CD8-positive, alpha-beta memory T cell (primary cell): Measurements from ENCODE around the gene SLC39A11. TPM values are rescaled to one million over a fixed set of nuclear protein-coding genes. Genes with fewer than 3 reads are reported as not detected.
"Not testable (repeated sequence)": the region's sequence is repeated elsewhere in the genome, so short reads cannot be mapped to it uniquely, and the experiment has no call there.

Experiments used
- CTCF ChIA-PET: fragments of 350-600 bp; sonication (Branson Sonifier 250); formaldehyde crosslinking; loops from one replicate; lab custom pipeline; 2021; ENCODE audit warnings: antibody characterized with exemption; lab: Charles Lee
- POLR2A ChIA-PET: fragments of 350-600 bp; sonication (Branson Sonifier 250); formaldehyde crosslinking; loops from one replicate; lab custom pipeline; 2021; ENCODE audit warnings: antibody characterized with exemption; lab: Charles Lee
- DNase-seq, 5 donors: peaks; one replicate each; pipeline versions ENCODE4 v3.0.0 to v3.0.0-alpha.2; 2020 to 2022; ENCODE audit warnings: mixed read lengths in 1 of 5
- H3K27ac ChIP-seq: one replicate; pipeline ENCODE4 v1.7.0; 2013; ENCODE audit warnings: low read depth, mild to moderate bottlenecking, low read length, moderate library complexity
- H3K27me3 ChIP-seq: 2 replicates; pipeline ENCODE4 v1.7.0; 2013; ENCODE audit warnings: low read length, mild to moderate bottlenecking; ENCODE audit not compliant: insufficient read depth, poor library complexity, severe bottlenecking
- H3K36me3 ChIP-seq: 2 replicates; pipeline ENCODE4 v1.7.0; 2013; ENCODE audit warnings: mild to moderate bottlenecking, low read length, moderate library complexity; ENCODE audit not compliant: insufficient read depth
- H3K4me1 ChIP-seq: 2 replicates; pipeline ENCODE4 v1.7.0; 2013; ENCODE audit warnings: mild to moderate bottlenecking, low read length, moderate library complexity; ENCODE audit not compliant: insufficient read depth
- H3K4me3 ChIP-seq: 2 replicates; pipeline ENCODE4 v1.7.0; 2013; ENCODE audit warnings: mild to moderate bottlenecking, low read length
- H3K9me3 ChIP-seq: 2 replicates; pipeline ENCODE4 v1.7.0; 2013; ENCODE audit warnings: mild to moderate bottlenecking, low read length
- H3K27ac Mint-ChIP-seq, 8 donors: one replicate each; pipeline ENCODE4 v1.8.0; 2020 to 2021; ENCODE audit warnings: mixed read lengths in 8 of 8, mild to moderate bottlenecking in 6 of 8, inconsistent platforms in 3 of 8, moderate library complexity in 3 of 8
- H3K27me3 Mint-ChIP-seq, 2 donors: one replicate each; pipeline ENCODE4 v1.8.0; 2020 to 2021; ENCODE audit warnings: mixed read lengths in 2 of 2, mild to moderate bottlenecking in 1 of 2, moderate library complexity in 1 of 2
- H3K36me3 Mint-ChIP-seq, 3 donors: one replicate each; pipeline ENCODE4 v1.8.0; 2020 to 2021; ENCODE audit warnings: mixed read lengths in 3 of 3, inconsistent platforms in 1 of 3, mild to moderate bottlenecking in 1 of 3
- H3K4me1 Mint-ChIP-seq, 3 donors: one replicate each; pipeline ENCODE4 v1.8.0; 2020 to 2021; ENCODE audit warnings: mixed read lengths in 3 of 3, inconsistent platforms in 1 of 3, mild to moderate bottlenecking in 1 of 3
- H3K4me3 Mint-ChIP-seq, 7 donors: one replicate each; pipeline ENCODE4 v1.8.0; 2020 to 2021; ENCODE audit warnings: mixed read lengths in 7 of 7, mild to moderate bottlenecking in 6 of 7, moderate library complexity in 4 of 7, inconsistent platforms in 2 of 7
- H3K9me3 Mint-ChIP-seq, 5 donors: one replicate each; pipeline ENCODE4 v1.8.0; 2020 to 2022; ENCODE audit warnings: mixed read lengths in 5 of 5, mild to moderate bottlenecking in 3 of 5, moderate library complexity in 2 of 5, inconsistent platforms in 1 of 5
- polyA plus RNA-seq: library from polyadenylated mRNA; unstranded; fragments of 300-500 nt; fragmentation: Illumina TruSeq; gene quantifications from one replicate; pipeline ENCODE4 v1.2.3, GENCODE V29; 2021
- total RNA-seq, 2 experiments: library from RNA; stranded (reverse); gene quantifications; one replicate each; pipeline ENCODE4 v1.2.3, GENCODE V29; 2021

Gene SLC39A11
- total and polyA plus RNA-seq, 3 experiments from 2014 or later = 13.1 to 18.5 (median 17.2) TPM

DNA sequence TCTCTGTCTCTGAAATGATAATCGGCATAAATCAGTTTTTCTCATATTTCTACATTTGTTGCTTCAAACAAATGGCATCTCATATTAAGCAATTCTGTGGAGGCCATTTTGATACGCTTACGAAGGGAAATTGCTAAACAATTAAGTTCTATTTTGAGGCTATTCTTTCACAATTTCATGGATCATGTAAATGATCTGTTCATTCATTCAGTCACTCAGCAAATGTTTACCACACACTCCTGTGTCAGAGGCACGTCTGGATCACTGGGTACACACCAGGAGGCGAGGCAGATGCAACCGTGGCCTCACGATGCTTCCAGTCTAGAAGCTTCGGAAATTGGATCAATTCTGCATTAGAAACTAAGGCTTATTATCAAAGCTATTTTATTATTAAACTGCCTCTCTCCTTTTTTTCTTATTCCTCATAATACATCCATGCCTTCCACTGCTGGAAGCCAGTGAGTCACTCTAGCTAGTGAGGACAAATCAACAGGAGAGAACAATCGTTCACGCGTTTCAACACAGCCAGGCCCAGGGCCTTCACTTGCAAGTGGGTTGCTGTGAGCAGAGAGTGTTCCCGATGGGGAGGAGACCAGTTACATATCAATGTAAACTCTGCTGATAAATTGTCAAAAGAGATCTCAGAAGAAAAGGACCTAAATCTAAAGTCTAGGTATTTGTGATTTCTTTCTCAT lies 11.3 kb upstream of the SLC39A11 start:
- H3K27me3 ChIP-seq = no peaks in the 10 kb centered on the region
- no peak for DNase-seq
- no peaks in the 10 kb centered on the region for H3K36me3 Mint-ChIP-seq
- POLR2A ChIA-PET = no interaction called here
- H3K9me3 ChIP-seq = no peaks in the 10 kb centered on the region
- no peak overlapping the region for H3K27ac ChIP-seq
- no peaks in the 10 kb centered on the region for H3K4me1 ChIP-seq
- H3K9me3 Mint-ChIP-seq = no peaks in the 10 kb centered on the region
- no peaks in the 10 kb centered on the region for H3K4me1 Mint-ChIP-seq
- H3K4me3 ChIP-seq = no peak overlapping the region
- H3K4me3 Mint-ChIP-seq = no peak overlapping the region
- CTCF ChIA-PET = no interaction called here
- H3K36me3 ChIP-seq = no peaks in the 10 kb centered on the region
- H3K27me3 Mint-ChIP-seq = peaks cover 15 to 26% of the 10 kb centered on the region in 2 donors
- H3K27ac Mint-ChIP-seq = no peak overlapping the region

DNA sequence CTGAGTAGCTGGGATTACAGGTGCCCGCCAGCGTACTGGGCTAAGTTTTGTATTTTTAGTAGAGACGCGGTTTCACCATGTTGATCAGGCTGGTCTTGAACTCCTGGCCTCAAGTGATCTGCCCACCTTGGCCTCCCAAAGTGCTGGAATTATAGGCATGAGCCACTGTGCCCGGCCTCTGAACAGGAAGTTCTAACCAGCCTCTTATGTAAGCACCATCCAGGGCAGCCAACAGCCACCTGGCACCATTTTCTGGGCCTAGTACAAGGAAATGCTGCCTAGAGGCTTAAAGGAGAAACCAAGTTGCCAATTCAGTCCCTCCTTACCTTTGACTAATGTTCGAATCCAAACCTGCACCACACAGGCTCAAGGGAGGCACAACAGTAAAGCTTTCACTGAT lies 8.5 kb upstream of the SLC39A11 start:
- no peaks in the 10 kb centered on the region for H3K4me1 ChIP-seq
- no peaks in the 10 kb centered on the region for H3K36me3 ChIP-seq
- H3K27ac ChIP-seq = no peak overlapping the region
- no peak overlapping the region for H3K4me3 ChIP-seq
- no peak overlapping the region for H3K27ac Mint-ChIP-seq
- no peaks in the 10 kb centered on the region for H3K9me3 Mint-ChIP-seq
- ChIA-PET CTCF (no interaction called here), POLR2A (no interaction called here)
- no peaks in the 10 kb centered on the region for H3K27me3 ChIP-seq
- no peaks in the 10 kb centered on the region for H3K36me3 Mint-ChIP-seq
- H3K4me3 Mint-ChIP-seq = no peak overlapping the region
- H3K27me3 Mint-ChIP-seq = peaks cover 17 to 34% of the 10 kb centered on the region in 2 donors
- H3K9me3 ChIP-seq = no peaks in the 10 kb centered on the region
- DNase-seq = no peak
- no peaks in the 10 kb centered on the region for H3K4me1 Mint-ChIP-seq

DNA sequence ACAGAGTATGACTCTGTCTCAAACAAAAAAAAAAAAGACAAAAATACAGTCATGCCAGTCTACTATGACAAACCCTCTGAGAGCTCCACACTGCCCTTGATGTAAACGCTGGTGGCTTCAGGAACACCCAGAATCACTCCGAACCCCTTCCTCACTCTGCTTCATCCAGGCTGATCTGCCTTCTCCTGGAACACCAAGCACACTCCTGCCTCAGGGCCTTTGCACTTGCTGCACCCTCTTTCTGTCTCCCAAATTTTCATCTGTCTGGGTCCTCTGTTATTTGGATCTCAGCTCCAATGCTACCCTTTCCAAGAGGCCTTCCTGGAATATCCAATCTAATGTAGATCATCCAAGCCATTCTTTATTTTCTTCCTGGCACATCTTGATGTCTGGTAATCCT lies 7.9 kb upstream of the SLC39A11 start:
- no peak for DNase-seq
- Mint-ChIP-seq H3K4me1 (peaks cover 0 to under 1% (median 0%) of the 10 kb centered on the region in 3 donors), H3K27ac (no peak overlapping the region), H3K36me3 (no peaks in the 10 kb centered on the region), H3K27me3 (peaks cover 21 to 28% of the 10 kb centered on the region in 2 donors), H3K4me3 (no peak overlapping the region), H3K9me3 (no peaks in the 10 kb centered on the region)
- no peaks in the 10 kb centered on the region for H3K9me3 ChIP-seq
- no peaks in the 10 kb centered on the region for H3K4me1 ChIP-seq
- H3K27ac ChIP-seq = no peak overlapping the region
- no peaks in the 10 kb centered on the region for H3K27me3 ChIP-seq
- no peaks in the 10 kb centered on the region for H3K36me3 ChIP-seq
- POLR2A ChIA-PET = no interaction called here
- H3K4me3 ChIP-seq = no peak overlapping the region
- CTCF ChIA-PET = no interaction called here

DNA sequence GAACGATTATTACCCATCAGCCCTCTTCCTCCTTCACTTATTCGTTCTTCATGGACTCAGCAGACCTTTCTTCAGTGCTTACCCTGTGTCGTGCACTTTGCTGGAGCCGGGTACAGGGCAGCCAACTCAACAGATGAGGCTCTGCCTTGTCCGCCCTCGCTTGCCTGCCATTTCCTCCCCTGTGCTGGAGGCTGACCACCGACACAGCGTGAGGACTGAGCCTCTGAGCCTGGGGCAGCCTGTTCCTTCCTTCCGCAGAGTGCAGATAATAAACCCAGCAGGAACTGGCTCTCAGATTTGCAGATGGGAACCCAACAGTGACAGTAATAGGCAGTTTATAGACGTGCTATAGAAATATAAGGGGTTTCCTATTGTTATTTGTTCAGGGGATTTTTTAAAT lies 7.0 kb upstream of the SLC39A11 start:
- H3K27ac Mint-ChIP-seq = no peak overlapping the region
- Histone ChIP-seq H3K4me1 (no peaks in the 10 kb centered on the region), H3K27ac (no peak overlapping the region), H3K4me3 (no peak overlapping the region), H3K9me3 (no peaks in the 10 kb centered on the region), H3K27me3 (no peaks in the 10 kb centered on the region), H3K36me3 (no peaks in the 10 kb centered on the region)
- DNase-seq = no peak
- peaks cover 18 to 25% of the 10 kb centered on the region in 2 donors for H3K27me3 Mint-ChIP-seq
- no peaks in the 10 kb centered on the region for H3K9me3 Mint-ChIP-seq
- ChIA-PET POLR2A (no interaction called here), CTCF (no interaction called here)
- H3K4me3 Mint-ChIP-seq = peak overlapping the region in 1 of 7 donors; percentile 6
- peaks cover 0 to 3% (median 0%) of the 10 kb centered on the region in 3 donors for H3K4me1 Mint-ChIP-seq
- H3K36me3 Mint-ChIP-seq = no peaks in the 10 kb centered on the region

DNA sequence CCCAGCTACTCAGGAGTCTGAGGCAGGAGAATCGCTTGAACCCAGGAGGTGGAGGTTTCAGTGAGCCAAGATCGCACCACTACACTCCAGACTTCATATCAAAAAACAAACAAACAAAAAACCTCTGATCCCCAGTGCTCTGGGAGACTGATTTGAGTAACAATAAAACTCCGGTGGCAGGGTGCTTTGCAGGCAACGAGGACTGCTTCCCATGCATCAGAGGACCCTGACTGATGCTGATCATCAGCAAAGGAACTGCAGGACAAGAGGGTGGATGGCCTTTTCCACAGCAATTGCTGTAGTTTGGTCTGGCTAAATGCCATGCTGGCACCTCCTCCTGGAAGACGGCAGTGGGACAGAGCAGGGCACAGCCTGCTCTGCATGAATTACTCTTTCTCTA lies 6.4 kb upstream of the SLC39A11 start:
- POLR2A ChIA-PET = no interaction called here
- H3K4me1 ChIP-seq = no peaks in the 10 kb centered on the region
- peaks cover 0 to 3% (median 0%) of the 10 kb centered on the region in 3 donors for H3K4me1 Mint-ChIP-seq
- H3K36me3 Mint-ChIP-seq = no peaks in the 10 kb centered on the region
- H3K27me3 Mint-ChIP-seq = peaks cover 16 to 25% of the 10 kb centered on the region in 2 donors
- no peak for DNase-seq
- no peak overlapping the region for H3K27ac ChIP-seq
- H3K9me3 Mint-ChIP-seq = no peaks in the 10 kb centered on the region
- H3K9me3 ChIP-seq = no peaks in the 10 kb centered on the region
- peak overlapping the region in 1 of 7 donors; percentile 6 for H3K4me3 Mint-ChIP-seq
- H3K27me3 ChIP-seq = no peaks in the 10 kb centered on the region
- no peak overlapping the region for H3K4me3 ChIP-seq
- no peak overlapping the region for H3K27ac Mint-ChIP-seq
- no peaks in the 10 kb centered on the region for H3K36me3 ChIP-seq
- CTCF ChIA-PET = no interaction called here

DNA sequence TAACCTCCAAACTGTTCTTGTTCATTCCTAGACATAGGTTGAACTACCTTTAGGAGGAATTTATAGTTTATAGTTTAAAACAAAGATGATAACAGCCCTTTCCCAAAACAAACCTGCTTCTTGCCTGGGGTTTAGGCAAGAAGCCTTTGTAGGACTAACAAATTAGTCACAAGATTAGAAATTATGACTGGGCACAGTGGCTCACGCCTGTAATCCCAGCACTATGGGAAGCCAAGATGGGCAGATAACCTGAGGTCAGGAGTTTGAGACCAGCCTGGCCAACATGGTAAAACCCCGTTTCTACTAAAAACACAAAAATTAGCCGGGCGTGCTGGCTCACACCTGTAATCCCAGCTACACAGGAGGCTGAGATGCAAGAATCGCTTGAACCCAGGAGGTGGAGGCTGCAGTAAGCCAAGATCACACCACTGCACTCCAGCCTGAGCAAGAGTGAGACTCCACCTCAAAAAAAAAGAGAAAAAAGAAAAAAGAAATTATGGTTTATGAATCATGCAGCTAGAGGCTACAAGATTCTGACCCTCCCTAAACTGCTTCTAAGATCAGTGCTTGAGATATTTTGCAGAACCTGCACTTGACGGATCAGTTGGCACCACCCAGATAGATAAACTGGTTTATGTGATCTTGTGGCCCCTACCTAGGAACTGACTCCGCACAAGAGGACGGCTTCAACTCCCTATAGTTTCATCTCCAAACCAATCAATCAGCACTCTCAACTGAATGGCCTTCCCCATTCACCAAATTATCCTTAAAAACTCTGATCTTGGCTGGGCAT lies 5.7 kb upstream of the SLC39A11 start:
- H3K4me1 Mint-ChIP-seq, H3K27me3 ChIP-seq, H3K4me3 ChIP-seq, H3K4me3 Mint-ChIP-seq, H3K36me3 Mint-ChIP-seq, H3K9me3 ChIP-seq, H3K36me3 ChIP-seq, H3K4me1 ChIP-seq, DNase-seq, H3K9me3 Mint-ChIP-seq, CTCF ChIA-PET, POLR2A ChIA-PET, H3K27ac ChIP-seq, H3K27ac Mint-ChIP-seq: not testable (repeated sequence)
- H3K27me3 Mint-ChIP-seq = peaks cover 16 to 25% of the 10 kb centered on the region in 2 donors

DNA sequence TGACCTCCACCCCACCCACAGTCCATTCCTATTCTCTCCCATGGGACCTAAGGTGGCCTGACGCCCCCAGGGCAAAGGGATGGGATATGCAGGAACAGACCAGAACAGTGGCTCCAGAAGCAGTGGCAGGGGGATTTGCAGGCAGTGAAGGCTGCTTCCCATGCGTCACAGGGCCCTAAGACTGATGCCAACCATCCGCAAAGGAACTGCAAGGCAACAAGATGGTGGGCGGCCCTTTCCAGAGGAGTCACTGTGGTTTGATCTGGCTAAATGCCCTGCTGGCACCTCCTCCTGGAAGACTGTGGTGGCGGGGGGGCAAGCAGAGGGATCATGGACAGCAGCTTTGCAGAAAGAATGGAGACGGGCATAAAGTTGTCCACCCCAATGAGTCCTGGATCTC lies 4.4 kb upstream of the SLC39A11 start:
- H3K4me3 Mint-ChIP-seq = peak overlapping the region in 1 of 7 donors; percentile 63
- Histone ChIP-seq H3K4me1 (peaks cover 10% of the 10 kb centered on the region), H3K9me3 (no peaks in the 10 kb centered on the region), H3K36me3 (no peaks in the 10 kb centered on the region), H3K4me3 (no peak overlapping the region), H3K27me3 (no peaks in the 10 kb centered on the region), H3K27ac (no peak overlapping the region)
- ChIA-PET POLR2A (no interaction called here), CTCF (no interaction called here)
- H3K27ac Mint-ChIP-seq = no peak overlapping the region
- no peaks in the 10 kb centered on the region for H3K9me3 Mint-ChIP-seq
- peaks cover 9 to 12% (median 10%) of the 10 kb centered on the region in 3 donors for H3K4me1 Mint-ChIP-seq
- H3K27me3 Mint-ChIP-seq = peaks cover 15 to 25% of the 10 kb centered on the region in 2 donors
- H3K36me3 Mint-ChIP-seq = peaks cover 0 to 5% (median 0%) of the 10 kb centered on the region in 3 donors
- DNase-seq = no peak

DNA sequence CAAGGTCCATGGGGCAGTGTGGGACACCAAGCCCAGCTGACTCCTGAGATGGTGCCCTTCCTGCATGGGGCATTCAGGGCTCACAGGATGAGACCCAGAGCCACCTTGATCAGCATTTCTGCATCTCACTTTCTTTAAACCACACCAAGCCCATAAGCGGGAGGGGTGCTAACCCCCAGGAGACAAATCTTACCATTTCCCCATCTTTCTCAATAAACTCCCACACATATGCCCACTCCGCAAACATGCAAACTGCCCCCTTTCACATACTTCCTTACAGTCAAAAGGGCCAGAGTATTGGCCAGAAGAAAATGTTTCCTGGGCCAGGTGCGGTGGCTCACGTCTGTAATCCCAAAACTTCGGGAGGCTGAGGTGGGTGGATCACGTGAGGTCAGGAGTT lies 3.7 kb upstream of the SLC39A11 start:
- Mint-ChIP-seq H3K4me1 (peaks cover 14 to 17% (median 16%) of the 10 kb centered on the region in 3 donors), H3K9me3 (no peaks in the 10 kb centered on the region), H3K27me3 (peaks cover 13 to 25% of the 10 kb centered on the region in 2 donors), H3K27ac (no peak overlapping the region), H3K36me3 (peaks cover 0 to 5% (median 0%) of the 10 kb centered on the region in 3 donors), H3K4me3 (peak overlapping the region in 1 of 7 donors; percentile 22)
- Histone ChIP-seq H3K4me3 (no peak overlapping the region), H3K27ac (no peak overlapping the region), H3K36me3 (no peaks in the 10 kb centered on the region), H3K9me3 (no peaks in the 10 kb centered on the region), H3K27me3 (no peaks in the 10 kb centered on the region), H3K4me1 (peaks cover 15% of the 10 kb centered on the region)
- ChIA-PET CTCF (no interaction called here), POLR2A (no interaction called here)
- DNase-seq = no peak
